Retinal pigment epithelial cell (primary cell): ENCODE data around the gene PLCG2.

ENCODE experiments used
- DNase-seq: peaks from one replicate; pipeline ENCODE4 v3.0.0-alpha.2; 2010; ENCODE audit warnings: low read depth
- H3K4me3 ChIP-seq: 2 replicates; pipeline ENCODE4 v1.5.1; 2011; ENCODE audit warnings: mild to moderate bottlenecking, low read length, control low read depth, moderate library complexity
- TF ChIP-seq, protein P1 (sequence below): conservative IDR thresholded peaks from 2 replicates; pipeline ENCODE4 v1.5.1; 2011; ENCODE audit warnings: low read depth, low read length, control low read depth, inconsistent platforms

The PLCG2 gene

DNA sequence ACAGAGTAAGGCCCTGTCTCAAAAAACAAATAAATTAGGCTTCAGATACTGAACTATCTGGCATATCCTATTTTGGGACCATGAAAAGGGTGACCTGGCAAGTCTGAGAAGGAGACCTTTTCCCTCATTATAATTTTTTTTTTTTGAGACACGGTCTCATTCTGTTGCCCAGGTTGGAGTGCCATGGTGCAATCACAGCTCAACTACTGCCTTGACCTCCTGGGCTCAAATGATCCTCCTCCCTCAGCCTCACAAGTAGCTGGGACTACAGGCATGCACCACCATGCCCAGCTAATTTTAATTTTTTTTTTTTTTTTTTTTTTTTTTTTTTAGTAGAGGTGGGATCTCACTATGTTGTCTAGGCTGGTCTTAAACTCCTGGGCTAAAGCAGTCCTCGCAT is 37.3 kb downstream of the PLCG2 start:
- TF ChIP-seq, protein P1, sequence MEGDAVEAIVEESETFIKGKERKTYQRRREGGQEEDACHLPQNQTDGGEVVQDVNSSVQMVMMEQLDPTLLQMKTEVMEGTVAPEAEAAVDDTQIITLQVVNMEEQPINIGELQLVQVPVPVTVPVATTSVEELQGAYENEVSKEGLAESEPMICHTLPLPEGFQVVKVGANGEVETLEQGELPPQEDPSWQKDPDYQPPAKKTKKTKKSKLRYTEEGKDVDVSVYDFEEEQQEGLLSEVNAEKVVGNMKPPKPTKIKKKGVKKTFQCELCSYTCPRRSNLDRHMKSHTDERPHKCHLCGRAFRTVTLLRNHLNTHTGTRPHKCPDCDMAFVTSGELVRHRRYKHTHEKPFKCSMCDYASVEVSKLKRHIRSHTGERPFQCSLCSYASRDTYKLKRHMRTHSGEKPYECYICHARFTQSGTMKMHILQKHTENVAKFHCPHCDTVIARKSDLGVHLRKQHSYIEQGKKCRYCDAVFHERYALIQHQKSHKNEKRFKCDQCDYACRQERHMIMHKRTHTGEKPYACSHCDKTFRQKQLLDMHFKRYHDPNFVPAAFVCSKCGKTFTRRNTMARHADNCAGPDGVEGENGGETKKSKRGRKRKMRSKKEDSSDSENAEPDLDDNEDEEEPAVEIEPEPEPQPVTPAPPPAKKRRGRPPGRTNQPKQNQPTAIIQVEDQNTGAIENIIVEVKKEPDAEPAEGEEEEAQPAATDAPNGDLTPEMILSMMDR, result no peak
- H3K4me3 ChIP-seq, result no peak overlapping the region
- DNase-seq, result no peak

DNA sequence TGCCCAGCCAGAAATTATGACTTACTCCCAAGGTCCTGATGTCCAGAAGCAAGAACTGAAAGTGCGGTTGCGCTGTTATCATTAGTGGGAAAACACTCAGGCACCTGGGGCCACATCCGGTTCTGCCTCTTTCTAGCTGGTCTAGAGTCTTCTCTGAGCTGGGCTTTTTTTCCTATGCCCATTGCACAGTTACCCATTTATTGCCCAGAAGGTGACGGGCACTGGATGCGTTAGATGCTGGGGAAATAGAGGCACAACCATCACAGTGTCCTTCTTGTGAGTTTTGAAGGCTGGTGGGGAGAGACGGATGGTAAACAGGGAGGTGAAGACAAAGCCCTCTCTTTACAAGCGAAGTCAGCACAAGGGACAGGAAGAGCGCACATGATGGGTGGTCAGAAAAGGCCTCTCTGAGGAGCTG is 37.7 kb downstream of the PLCG2 start:
- TF ChIP-seq, protein P1, result no peak
- DNase-seq, result no peak
- H3K4me3 ChIP-seq, result no peak overlapping the region

DNA sequence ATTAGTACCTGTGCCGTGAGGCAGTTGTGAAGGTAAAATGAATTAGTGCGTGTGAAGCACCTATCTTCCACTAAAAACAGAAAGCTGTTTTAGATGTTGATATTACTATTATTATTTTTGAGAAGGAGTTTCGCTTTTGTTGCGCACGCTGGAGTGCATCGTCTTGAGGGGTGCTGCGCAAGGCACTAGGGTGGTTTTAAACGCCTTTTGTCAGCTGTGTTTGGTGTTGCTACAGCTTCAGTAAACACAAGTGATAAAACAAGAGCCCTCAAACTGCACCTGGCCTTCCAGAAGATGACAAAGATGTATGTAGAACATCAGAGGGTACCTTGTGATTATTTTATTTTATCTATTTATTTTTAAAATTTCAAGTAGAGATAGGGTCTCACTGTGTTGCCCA is 38.2 kb downstream of the PLCG2 start:
- TF ChIP-seq, protein P1, result no peak
- DNase-seq, result no peak
- no peak overlapping the region for H3K4me3 ChIP-seq

DNA sequence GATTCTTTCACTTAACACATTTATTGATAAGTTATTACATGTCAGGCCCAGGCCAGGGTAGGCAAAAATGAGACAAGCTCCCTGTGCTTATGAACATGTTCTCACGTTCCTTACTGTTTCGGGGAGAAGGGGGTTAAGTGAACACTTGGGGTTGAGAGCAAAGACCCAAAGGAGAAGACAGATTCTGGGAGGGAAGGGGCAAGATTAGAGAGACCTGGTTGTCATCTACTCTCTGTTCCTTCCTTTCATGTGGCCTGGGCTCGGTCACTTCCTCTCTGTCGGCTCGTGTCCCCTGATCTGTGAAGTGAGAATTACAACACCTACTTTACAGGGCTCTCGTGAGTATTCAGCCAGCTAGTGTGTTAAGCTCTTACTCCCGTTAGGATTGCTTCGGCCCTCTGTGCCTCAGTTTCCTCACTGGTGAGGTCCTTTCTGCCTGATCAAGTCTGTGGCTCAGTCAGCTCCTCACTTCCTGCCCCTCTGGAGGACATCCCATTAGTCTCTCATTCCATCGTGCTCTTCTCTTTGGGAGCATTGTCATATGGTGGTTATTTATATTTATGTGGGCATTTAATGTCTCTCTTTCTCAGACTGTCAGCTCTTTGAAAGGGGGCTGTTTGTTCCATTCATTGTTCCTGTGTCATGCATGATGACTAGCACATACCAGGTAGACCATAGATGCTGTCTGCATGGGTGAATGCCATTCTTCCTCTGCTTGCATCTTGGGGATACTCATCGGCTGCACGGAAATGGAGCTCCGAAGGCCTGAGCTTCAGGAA is 38.9 kb downstream of the PLCG2 start:
- DNase-seq, result no peak
- H3K4me3 ChIP-seq, result no peak overlapping the region
- TF ChIP-seq, protein P1, result no peak

DNA sequence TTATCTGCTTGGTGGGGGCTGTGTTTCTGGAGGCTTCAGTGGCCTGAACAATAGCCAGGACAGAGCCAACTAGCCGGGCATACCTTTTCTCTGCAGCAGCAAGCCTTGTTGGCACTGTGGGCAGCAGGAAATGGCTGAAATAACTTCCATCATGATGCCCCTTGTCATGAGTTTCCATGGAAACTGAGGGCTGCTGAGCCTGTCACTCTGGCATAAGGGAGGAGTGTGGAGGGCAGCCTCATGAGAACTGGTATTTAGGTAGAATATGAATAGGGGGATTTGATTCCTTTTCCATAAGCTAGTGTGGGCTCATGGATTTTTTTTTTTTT is 39.4 kb downstream of the PLCG2 start:
- TF ChIP-seq, protein P1, result no peak
- H3K4me3 ChIP-seq, result no peak overlapping the region
- DNase-seq, result no peak

DNA sequence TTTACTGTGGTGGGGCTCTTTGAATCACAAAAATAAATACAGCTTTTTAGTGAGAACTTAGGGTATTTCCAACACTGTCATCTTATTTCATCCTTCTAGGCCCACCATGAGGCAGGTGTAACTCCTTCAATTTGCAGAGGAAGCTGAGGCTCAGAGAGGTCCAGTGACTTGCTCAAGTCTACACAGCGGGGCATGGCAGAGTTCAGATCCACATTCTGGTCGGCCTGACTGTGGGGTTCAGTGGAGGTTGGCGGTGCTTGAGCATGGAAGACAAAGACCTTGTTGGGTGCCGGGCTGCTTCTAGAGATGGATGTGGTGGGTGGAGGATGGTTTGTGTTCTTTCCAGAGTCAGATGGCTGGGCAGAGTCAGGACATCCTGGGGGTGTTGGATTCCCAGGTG is 39.8 kb downstream of the PLCG2 start:
- H3K4me3 ChIP-seq, result no peak overlapping the region

More for the DNA sequence above, 39.8 kb downstream of the PLCG2 start:
- no peak for DNase-seq
- TF ChIP-seq, protein P1, result no peak
